Endodermal cell (in vitro differentiated cells): ENCODE results near the gene MCTP2. TPM values are rescaled to one million over a fixed set of nuclear protein-coding genes. Genes with fewer than 3 reads are reported as not detected.

ENCODE experiments used
- DNase-seq: peaks from one replicate; pipeline ENCODE4 v3.0.0-alpha.2; 2017
- H3K27ac ChIP-seq: 2 replicates; pipeline ENCODE4 v1.5.1; 2013; ENCODE audit warnings: mild to moderate bottlenecking, low read depth, low read length, moderate library complexity
- H3K27me3 ChIP-seq: 2 replicates; pipeline ENCODE4 v1.6.1; 2013; ENCODE audit warnings: mild to moderate bottlenecking, low read length, moderate library complexity; ENCODE audit not compliant: insufficient read depth, control insufficient read depth, poor library complexity, severe bottlenecking
- H3K36me3 ChIP-seq: 2 replicates; pipeline ENCODE4 v1.7.0; 2013; ENCODE audit warnings: mild to moderate bottlenecking, low read length, moderate library complexity; ENCODE audit not compliant: control insufficient read depth, insufficient read depth
- H3K4me1 ChIP-seq: one replicate; pipeline ENCODE4 v1.7.0; 2013; ENCODE audit warnings: low read length; ENCODE audit not compliant: control insufficient read depth, insufficient read depth
- H3K4me3 ChIP-seq: 2 replicates; pipeline ENCODE4 v1.5.1; 2013; ENCODE audit warnings: mild to moderate bottlenecking, low read length, moderate library complexity
- H3K9ac ChIP-seq: 2 replicates; pipeline ENCODE4 v1.6.1; 2013; ENCODE audit warnings: mild to moderate bottlenecking, low read length, moderate library complexity; ENCODE audit not compliant: poor library complexity, severe bottlenecking; ENCODE audit errors: extremely low read depth
- H3K9me3 ChIP-seq: 2 replicates; pipeline ENCODE4 v1.6.1; 2013; ENCODE audit warnings: mild to moderate bottlenecking, low read length, moderate library complexity; ENCODE audit not compliant: control insufficient read depth
- H3K27ac Mint-ChIP-seq: 2 replicates; pipeline ENCODE4 v1.8.0; 2020; ENCODE audit warnings: mixed read lengths
- H3K27me3 Mint-ChIP-seq: 2 replicates; pipeline ENCODE4 v1.8.0; 2021; ENCODE audit warnings: mild to moderate bottlenecking, mixed read lengths; ENCODE audit not compliant: insufficient read depth
- H3K36me3 Mint-ChIP-seq: 2 replicates; pipeline ENCODE4 v1.8.0; 2020; ENCODE audit warnings: low read depth, mixed read lengths
- H3K4me1 Mint-ChIP-seq: 2 replicates; pipeline ENCODE4 v1.8.0; 2020; ENCODE audit warnings: mixed read lengths
- H3K4me3 Mint-ChIP-seq: 2 replicates; pipeline ENCODE4 v1.8.0; 2020; ENCODE audit warnings: mild to moderate bottlenecking, moderate library complexity, mixed read lengths
- H3K9me3 Mint-ChIP-seq: 2 replicates; pipeline ENCODE4 v1.8.0; 2020; ENCODE audit warnings: mild to moderate bottlenecking, mixed read lengths
- WGBS, 2 experiments: methylation state at CpG; one replicate each; pipeline versions ENCODE4 v1.1.5 to v1.1.7; 2013; ENCODE audit warnings: missing lambda C conversion rate in 2 of 2, mixed read lengths in 1 of 2; ENCODE audit not compliant: insufficient coverage in 1 of 2, insufficient read length in 1 of 2; 5-methylcytosine and 5-hydroxymethylcytosine counted together
- total RNA-seq, 2 donors: library from RNA; stranded (reverse); fragmentation: NEBNext Ultra II Directional in 1 of 2; extraction: Animal tissue kit (Norgen Biotek cat#: 25700) in 1 of 2; gene quantifications; 2 replicates in 1 of 2; 3 replicates in 1 of 2; pipeline ENCODE4 v1.2.1, GENCODE V29; 2021
- TF ChIP-seq, protein P1 (sequence below): fragments of 200-600 bp; sonication (generic); conservative IDR thresholded peaks from 2 replicates; pipeline ENCODE4 v1.5.0; 2021; ENCODE audit warnings: antibody characterized with exemption, mild to moderate bottlenecking

MCTP2 gene
- total RNA-seq, 2 donors from 2014 or later = 9.2 to 12.1 TPM

DNA sequence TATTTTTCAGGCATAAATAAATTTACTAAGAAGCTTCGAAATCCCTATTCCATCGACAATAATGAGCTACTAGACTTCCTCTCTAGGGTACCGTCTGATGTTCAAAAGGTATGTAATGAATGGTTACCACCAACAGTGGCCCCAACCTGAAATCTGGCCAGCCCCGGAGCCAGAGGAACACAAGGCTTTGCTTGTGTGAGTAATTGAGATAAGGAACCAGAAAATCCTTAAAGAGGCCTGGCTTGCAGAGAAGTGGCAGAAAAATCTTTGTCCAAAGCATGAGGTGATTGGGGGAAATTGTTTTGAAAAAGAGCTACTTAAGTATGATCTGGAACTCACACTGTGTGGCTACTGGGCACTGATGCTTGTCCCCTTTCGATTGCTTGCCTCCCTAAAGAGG is 245.3 kb downstream of the MCTP2 start:
- no peak for DNase-seq
- no peak overlapping the region for H3K27ac ChIP-seq
- no peaks in the 10 kb centered on the region for H3K9me3 Mint-ChIP-seq
- H3K36me3 ChIP-seq = no peaks in the 10 kb centered on the region
- H3K9ac ChIP-seq = no peak overlapping the region
- no peaks in the 10 kb centered on the region for H3K9me3 ChIP-seq
- H3K27me3 ChIP-seq = no peaks in the 10 kb centered on the region
- H3K27me3 Mint-ChIP-seq = no peaks in the 10 kb centered on the region
- 93 to 100% methylated on average over 3 to 5 of the region's 5 CpGs for whole genome bisulfite sequencing, 2 experiments
- peaks cover 30% of the 10 kb centered on the region for H3K4me1 Mint-ChIP-seq
- no peaks in the 10 kb centered on the region for H3K4me1 ChIP-seq
- no peak overlapping the region for H3K4me3 Mint-ChIP-seq
- H3K4me3 ChIP-seq = no peak overlapping the region
- H3K27ac Mint-ChIP-seq = no peak overlapping the region
- TF ChIP-seq, protein P1, sequence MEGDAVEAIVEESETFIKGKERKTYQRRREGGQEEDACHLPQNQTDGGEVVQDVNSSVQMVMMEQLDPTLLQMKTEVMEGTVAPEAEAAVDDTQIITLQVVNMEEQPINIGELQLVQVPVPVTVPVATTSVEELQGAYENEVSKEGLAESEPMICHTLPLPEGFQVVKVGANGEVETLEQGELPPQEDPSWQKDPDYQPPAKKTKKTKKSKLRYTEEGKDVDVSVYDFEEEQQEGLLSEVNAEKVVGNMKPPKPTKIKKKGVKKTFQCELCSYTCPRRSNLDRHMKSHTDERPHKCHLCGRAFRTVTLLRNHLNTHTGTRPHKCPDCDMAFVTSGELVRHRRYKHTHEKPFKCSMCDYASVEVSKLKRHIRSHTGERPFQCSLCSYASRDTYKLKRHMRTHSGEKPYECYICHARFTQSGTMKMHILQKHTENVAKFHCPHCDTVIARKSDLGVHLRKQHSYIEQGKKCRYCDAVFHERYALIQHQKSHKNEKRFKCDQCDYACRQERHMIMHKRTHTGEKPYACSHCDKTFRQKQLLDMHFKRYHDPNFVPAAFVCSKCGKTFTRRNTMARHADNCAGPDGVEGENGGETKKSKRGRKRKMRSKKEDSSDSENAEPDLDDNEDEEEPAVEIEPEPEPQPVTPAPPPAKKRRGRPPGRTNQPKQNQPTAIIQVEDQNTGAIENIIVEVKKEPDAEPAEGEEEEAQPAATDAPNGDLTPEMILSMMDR = no peak
- H3K36me3 Mint-ChIP-seq = peaks cover 3% of the 10 kb centered on the region

DNA sequence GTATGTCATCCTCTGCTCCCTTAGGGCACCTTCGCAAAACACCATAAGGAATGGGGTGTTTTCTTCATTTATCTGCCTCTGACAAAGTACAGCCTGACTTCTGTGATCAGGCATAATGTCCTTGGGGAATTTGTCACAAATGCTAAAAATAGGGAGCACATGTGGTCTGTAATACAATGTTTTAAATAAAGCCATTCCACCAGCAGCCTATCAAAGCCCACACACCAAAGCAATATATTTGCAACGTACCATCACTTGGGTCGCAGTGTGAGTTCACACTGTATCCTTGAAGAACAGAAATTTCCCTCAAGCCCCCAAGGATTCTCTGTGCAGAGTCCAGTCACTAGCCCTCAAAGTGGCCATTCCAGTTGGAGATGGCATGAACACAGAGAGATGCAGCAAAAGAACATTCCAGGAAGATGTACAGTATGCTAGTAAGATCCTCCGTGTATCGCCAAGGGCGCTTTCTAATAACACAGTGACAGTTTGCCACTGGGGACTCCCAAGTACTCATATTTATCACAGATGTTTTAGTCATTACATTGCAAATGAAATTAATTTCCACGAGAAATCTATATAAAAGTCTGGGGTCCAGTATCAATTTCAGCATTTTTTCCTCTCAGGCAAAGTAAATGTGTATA is 246.7 kb downstream of the MCTP2 start:
- Histone ChIP-seq H3K27me3 (no peaks in the 10 kb centered on the region), H3K36me3 (no peaks in the 10 kb centered on the region), H3K27ac (no peak overlapping the region), H3K9ac (no peak overlapping the region), H3K9me3 (no peaks in the 10 kb centered on the region), H3K4me3 (no peak overlapping the region), H3K4me1 (no peaks in the 10 kb centered on the region)
- no peak overlapping the region for H3K4me3 Mint-ChIP-seq
- no peak for DNase-seq
- H3K27ac Mint-ChIP-seq = no peak overlapping the region
- H3K36me3 Mint-ChIP-seq = peaks cover 3% of the 10 kb centered on the region
- peaks cover 30% of the 10 kb centered on the region for H3K4me1 Mint-ChIP-seq
- 94 to 95% methylated on average over 7 of the region's 7 CpGs for WGBS, 2 experiments
- H3K9me3 Mint-ChIP-seq = no peaks in the 10 kb centered on the region
- H3K27me3 Mint-ChIP-seq = no peaks in the 10 kb centered on the region
- TF ChIP-seq, protein P1 = no peak

DNA sequence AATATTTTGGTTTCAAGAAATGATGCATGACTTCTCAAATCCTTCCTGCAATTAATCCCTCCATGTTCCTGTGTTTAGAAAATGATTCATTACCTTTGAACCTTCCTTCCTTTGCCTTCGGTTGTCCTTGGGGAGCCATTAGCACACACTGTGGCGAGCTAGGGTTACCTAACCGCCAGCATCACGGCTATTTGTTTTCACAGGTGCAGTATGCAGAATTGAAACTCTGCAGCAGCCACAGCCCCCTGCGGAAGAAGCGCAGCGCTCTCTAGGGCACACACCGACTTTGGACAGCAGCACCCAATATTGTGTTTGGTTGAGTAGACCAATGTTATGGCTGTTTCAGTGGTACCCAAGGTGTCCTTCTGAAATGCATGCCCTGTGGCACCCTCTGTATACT is 247.4 kb downstream of the MCTP2 start:
- Mint-ChIP-seq H3K4me3 (no peak overlapping the region), H3K27ac (no peak overlapping the region), H3K9me3 (no peaks in the 10 kb centered on the region), H3K36me3 (peaks cover 3% of the 10 kb centered on the region), H3K4me1 (peaks cover 30% of the 10 kb centered on the region), H3K27me3 (no peaks in the 10 kb centered on the region)
- 94 to 96% methylated on average over 4 to 8 of the region's 8 CpGs for WGBS, 2 experiments
- no peak for DNase-seq
- no peak overlapping the region for H3K9ac ChIP-seq
- TF ChIP-seq, protein P1 = no peak
- no peaks in the 10 kb centered on the region for H3K4me1 ChIP-seq
- H3K4me3 ChIP-seq = no peak overlapping the region
- H3K9me3 ChIP-seq = no peaks in the 10 kb centered on the region
- no peaks in the 10 kb centered on the region for H3K36me3 ChIP-seq
- H3K27ac ChIP-seq = no peak overlapping the region
- no peaks in the 10 kb centered on the region for H3K27me3 ChIP-seq
